CD8-positive, alpha-beta memory T cell (primary cell): ENCODE data around the gene GTPBP8. TPM values are rescaled to one million over a fixed set of nuclear protein-coding genes. Genes with fewer than 3 reads are reported as not detected.
"Not testable (repeated sequence)": the region's sequence is repeated elsewhere in the genome, so short reads cannot be mapped to it uniquely, and the experiment has no call there.

ENCODE experiments used
- CTCF ChIA-PET: fragments of 350-600 bp; sonication (Branson Sonifier 250); formaldehyde crosslinking; loops from one replicate; lab custom pipeline; 2021; ENCODE audit warnings: antibody characterized with exemption; lab: Charles Lee
- POLR2A ChIA-PET: fragments of 350-600 bp; sonication (Branson Sonifier 250); formaldehyde crosslinking; loops from one replicate; lab custom pipeline; 2021; ENCODE audit warnings: antibody characterized with exemption; lab: Charles Lee
- DNase-seq, 5 donors: peaks; one replicate each; pipeline versions ENCODE4 v3.0.0 to v3.0.0-alpha.2; 2020 to 2022; ENCODE audit warnings: mixed read lengths in 1 of 5
- H3K27ac ChIP-seq: one replicate; pipeline ENCODE4 v1.7.0; 2013; ENCODE audit warnings: low read depth, mild to moderate bottlenecking, low read length, moderate library complexity
- H3K27me3 ChIP-seq: 2 replicates; pipeline ENCODE4 v1.7.0; 2013; ENCODE audit warnings: low read length, mild to moderate bottlenecking; ENCODE audit not compliant: insufficient read depth, poor library complexity, severe bottlenecking
- H3K36me3 ChIP-seq: 2 replicates; pipeline ENCODE4 v1.7.0; 2013; ENCODE audit warnings: mild to moderate bottlenecking, low read length, moderate library complexity; ENCODE audit not compliant: insufficient read depth
- H3K4me1 ChIP-seq: 2 replicates; pipeline ENCODE4 v1.7.0; 2013; ENCODE audit warnings: mild to moderate bottlenecking, low read length, moderate library complexity; ENCODE audit not compliant: insufficient read depth
- H3K4me3 ChIP-seq: 2 replicates; pipeline ENCODE4 v1.7.0; 2013; ENCODE audit warnings: mild to moderate bottlenecking, low read length
- H3K9me3 ChIP-seq: 2 replicates; pipeline ENCODE4 v1.7.0; 2013; ENCODE audit warnings: mild to moderate bottlenecking, low read length
- H3K27ac Mint-ChIP-seq, 8 donors: one replicate each; pipeline ENCODE4 v1.8.0; 2020 to 2021; ENCODE audit warnings: mixed read lengths in 8 of 8, mild to moderate bottlenecking in 6 of 8, inconsistent platforms in 3 of 8, moderate library complexity in 3 of 8
- H3K27me3 Mint-ChIP-seq, 2 donors: one replicate each; pipeline ENCODE4 v1.8.0; 2020 to 2021; ENCODE audit warnings: mixed read lengths in 2 of 2, mild to moderate bottlenecking in 1 of 2, moderate library complexity in 1 of 2
- H3K36me3 Mint-ChIP-seq, 3 donors: one replicate each; pipeline ENCODE4 v1.8.0; 2020 to 2021; ENCODE audit warnings: mixed read lengths in 3 of 3, inconsistent platforms in 1 of 3, mild to moderate bottlenecking in 1 of 3
- H3K4me1 Mint-ChIP-seq, 3 donors: one replicate each; pipeline ENCODE4 v1.8.0; 2020 to 2021; ENCODE audit warnings: mixed read lengths in 3 of 3, inconsistent platforms in 1 of 3, mild to moderate bottlenecking in 1 of 3
- H3K4me3 Mint-ChIP-seq, 7 donors: one replicate each; pipeline ENCODE4 v1.8.0; 2020 to 2021; ENCODE audit warnings: mixed read lengths in 7 of 7, mild to moderate bottlenecking in 6 of 7, moderate library complexity in 4 of 7, inconsistent platforms in 2 of 7
- H3K9me3 Mint-ChIP-seq, 5 donors: one replicate each; pipeline ENCODE4 v1.8.0; 2020 to 2022; ENCODE audit warnings: mixed read lengths in 5 of 5, mild to moderate bottlenecking in 3 of 5, moderate library complexity in 2 of 5, inconsistent platforms in 1 of 5
- polyA plus RNA-seq: library from polyadenylated mRNA; unstranded; fragments of 300-500 nt; fragmentation: Illumina TruSeq; gene quantifications from one replicate; pipeline ENCODE4 v1.2.3, GENCODE V29; 2021
- total RNA-seq, 2 experiments: library from RNA; stranded (reverse); gene quantifications; one replicate each; pipeline ENCODE4 v1.2.3, GENCODE V29; 2021

GTPBP8 gene
- total and polyA plus RNA-seq, 3 experiments from 2014 or later = 23.9 to 29.4 (median 29.3) TPM

GRCh38 chr3:113040231-113040630 is 49.4 kb downstream of the GTPBP8 start:
- no peaks in the 10 kb centered on the region for H3K36me3 ChIP-seq

GRCh38 chr3:113043686-113044085 is 52.9 kb downstream of the GTPBP8 start:
- no peaks in the 10 kb centered on the region for H3K4me1 Mint-ChIP-seq
- no peak for DNase-seq
- POLR2A ChIA-PET = no interaction called here
- no peak overlapping the region for H3K4me3 Mint-ChIP-seq
- no peaks in the 10 kb centered on the region for H3K27me3 Mint-ChIP-seq
- H3K4me1 ChIP-seq = no peaks in the 10 kb centered on the region
- H3K27me3 ChIP-seq = no peaks in the 10 kb centered on the region
- no peak overlapping the region for H3K27ac ChIP-seq
- peaks cover 0 to 7% (median 1%) of the 10 kb centered on the region in 3 donors for H3K36me3 Mint-ChIP-seq
- CTCF ChIA-PET = interaction anchor here (1.3 kb wide), 1 partner anchor 401 kb away, joined by 3 read pairs; no protein-coding TSS in a partner anchor
- no peak overlapping the region for H3K4me3 ChIP-seq
- no peak overlapping the region for H3K27ac Mint-ChIP-seq
- H3K9me3 Mint-ChIP-seq = peaks cover 0 to 6% (median 5%) of the 10 kb centered on the region in 5 donors
- H3K9me3 ChIP-seq = peaks cover 5% of the 10 kb centered on the region
- H3K36me3 ChIP-seq = no peaks in the 10 kb centered on the region

More at GRCh38 chr3:113040231-113040630, 49.4 kb downstream of the GTPBP8 start:
- no peaks in the 10 kb centered on the region for H3K27me3 ChIP-seq
- no peak overlapping the region for H3K27ac Mint-ChIP-seq
- ChIA-PET CTCF (no interaction called here), POLR2A (no interaction called here)
- no peak for DNase-seq
- peaks cover 0 to 4% (median 2%) of the 10 kb centered on the region in 5 donors for H3K9me3 Mint-ChIP-seq
- no peaks in the 10 kb centered on the region for H3K4me1 ChIP-seq
- H3K4me1 Mint-ChIP-seq = no peaks in the 10 kb centered on the region
- no peak overlapping the region for H3K4me3 Mint-ChIP-seq
- H3K9me3 ChIP-seq = peaks cover 4% of the 10 kb centered on the region
- H3K36me3 Mint-ChIP-seq = peaks cover 0 to 2% (median 1%) of the 10 kb centered on the region in 3 donors
- H3K4me3 ChIP-seq = no peak overlapping the region
- H3K27ac ChIP-seq = no peak overlapping the region
- no peaks in the 10 kb centered on the region for H3K27me3 Mint-ChIP-seq

DNA sequence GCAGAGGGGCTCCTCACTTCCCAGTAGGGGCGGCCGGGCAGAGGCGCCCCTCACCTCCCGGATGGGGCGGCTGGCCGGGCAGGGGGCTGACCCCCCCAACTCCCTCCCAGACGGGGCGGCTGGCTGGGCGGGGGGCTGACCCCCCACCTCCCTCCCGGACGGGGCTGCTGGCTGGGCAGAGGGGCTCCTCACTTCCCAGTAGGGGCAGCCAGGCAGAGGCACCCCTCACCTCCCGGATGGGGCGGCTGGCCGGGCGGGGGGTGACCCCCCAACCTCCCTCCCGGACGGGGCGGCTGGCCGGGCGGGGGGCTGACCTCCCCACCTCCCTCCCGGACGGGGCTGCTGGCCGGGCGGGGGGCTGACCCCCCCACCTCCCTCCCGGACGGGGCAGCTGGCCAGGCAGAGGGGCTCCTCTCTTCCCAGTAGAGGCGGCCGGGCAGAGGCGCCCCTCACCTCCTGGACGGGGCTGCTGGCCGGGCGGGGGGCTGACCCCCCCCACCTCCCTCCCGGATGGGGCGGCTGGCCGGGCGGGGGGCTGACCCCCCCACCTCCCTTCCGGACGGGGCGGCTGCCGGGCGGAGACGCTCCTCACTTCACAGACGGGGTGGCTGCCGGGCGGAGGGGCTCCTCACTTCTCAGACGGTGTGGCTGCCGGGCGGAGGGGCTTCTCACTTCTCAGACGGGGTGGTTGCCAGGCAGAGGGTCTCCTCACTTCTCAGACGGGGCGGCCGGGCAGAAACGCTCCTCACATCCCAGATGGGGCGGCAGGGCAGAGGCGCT is 55.6 kb downstream of the GTPBP8 start:
- H3K4me3 ChIP-seq, H3K4me1 Mint-ChIP-seq, H3K4me3 Mint-ChIP-seq, H3K4me1 ChIP-seq, H3K36me3 Mint-ChIP-seq, H3K27ac Mint-ChIP-seq, H3K9me3 ChIP-seq, H3K36me3 ChIP-seq, H3K27ac ChIP-seq, DNase-seq, H3K27me3 Mint-ChIP-seq, H3K9me3 Mint-ChIP-seq, CTCF ChIA-PET, H3K27me3 ChIP-seq, POLR2A ChIA-PET: not testable (repeated sequence)

GRCh38 chr3:113051302-113051711 is 60.5 kb downstream of the GTPBP8 start:
- ChIA-PET CTCF (interaction anchor here (0.7 to 3.0 kb wide), 2 partner anchors 237 to 242 kb away, joined by 3 to 24 read pairs; no protein-coding TSS in a partner anchor), POLR2A (no interaction called here)
- no peak overlapping the region for H3K4me3 Mint-ChIP-seq
- peaks cover 0 to 3% (median 0%) of the 10 kb centered on the region in 3 donors for H3K36me3 Mint-ChIP-seq
- H3K4me1 Mint-ChIP-seq = peaks cover 0 to 4% (median 2%) of the 10 kb centered on the region in 3 donors
- H3K27ac Mint-ChIP-seq = no peak overlapping the region
- Histone ChIP-seq H3K36me3 (no peaks in the 10 kb centered on the region), H3K27ac (no peak overlapping the region), H3K4me1 (peaks cover 8% of the 10 kb centered on the region), H3K9me3 (no peaks in the 10 kb centered on the region), H3K27me3 (no peaks in the 10 kb centered on the region), H3K4me3 (no peak overlapping the region)
- DNase-seq = peak; percentile 72 to 87 (median 73)
- H3K27me3 Mint-ChIP-seq = no peaks in the 10 kb centered on the region
- no peaks in the 10 kb centered on the region for H3K9me3 Mint-ChIP-seq

Other genes with a start within 250 kb of the GTPBP8 start
- not detected for gene CD200R1L, start 144.1 kb upstream of the GTPBP8 start, total RNA-seq
- not detected for gene CD200R1L, start 144.1 kb upstream of the GTPBP8 start, polyA plus RNA-seq
- 1 to 10 TPM; 3.5 TPM for gene CD200R1, start 15.9 kb upstream of the GTPBP8 start, total RNA-seq
- gene CD200R1, start 15.9 kb upstream of the GTPBP8 start, polyA plus RNA-seq = 14.3 TPM
- gene BOC, start 220.6 kb downstream of the GTPBP8 start, total RNA-seq = not detected
- gene BOC, start 220.6 kb downstream of the GTPBP8 start, polyA plus RNA-seq = not detected